Measurements from ENCODE around the gene ADGRB2.

- TF ChIP-seq POLR2A (IDR thresholded peaks at IDR 0.05; ENCODE audit: low read length) (no peak), GATA1 (IDR thresholded peaks at IDR 0.05; ENCODE audit: low read depth, low read length) (no peak)
These were observed 58.9 kb downstream of the ADGRB2 start for GRCh38 chr1:31705080-31705866.
